HG03135 (cell line): ENCODE results near the gene EXOC2.
"Not testable (repeated sequence)": the region's sequence is repeated elsewhere in the genome, so short reads cannot be mapped to it uniquely, and the experiment has no call there.

Experiments used
- ATAC-seq: cut with Tn5 transposase; IDR thresholded peaks from one replicate; pipeline ENCODE4 v1.9.1; 2021; ENCODE audit warnings: mild to moderate bottlenecking, moderate library complexity; ENCODE audit not compliant: unreplicated experiment

EXOC2 gene

GRCh38 chr6:641225-641985, 51.5 kb downstream of the EXOC2 start:
- ATAC-seq: no peak

- ATAC-seq: no peak
These were observed 56.5 kb downstream of the EXOC2 start for GRCh38 chr6:636488-636887.

GRCh38 chr6:635233-635632, 57.7 kb downstream of the EXOC2 start:
- no peak for ATAC-seq

- no peak for ATAC-seq
These were observed 59.3 kb downstream of the EXOC2 start for GRCh38 chr6:633611-634010.

- ATAC-seq: no peak
These were observed 64.2 kb downstream of the EXOC2 start for GRCh38 chr6:628766-629165.

GRCh38 chr6:626236-626635, 66.7 kb downstream of the EXOC2 start:
- ATAC-seq: no peak

- ATAC-seq: no peak
These were observed 68.0 kb downstream of the EXOC2 start for GRCh38 chr6:624979-625378.

- no peak for ATAC-seq
These were observed 70.5 kb downstream of the EXOC2 start for GRCh38 chr6:622462-622861.

GRCh38 chr6:621931-622330, 71.0 kb downstream of the EXOC2 start:
- no peak for ATAC-seq

GRCh38 chr6:620950-621349, 72.0 kb downstream of the EXOC2 start:
- no peak for ATAC-seq

GRCh38 chr6:620166-620565, 72.8 kb downstream of the EXOC2 start:
- ATAC-seq: no peak

- no peak for ATAC-seq
These were observed 75.4 kb downstream of the EXOC2 start for GRCh38 chr6:617456-618100.

GRCh38 chr6:613981-614380, 79.0 kb downstream of the EXOC2 start:
- ATAC-seq: no peak

- ATAC-seq: no peak
These were observed 81.0 kb downstream of the EXOC2 start for GRCh38 chr6:611928-612327.

- no peak for ATAC-seq
These were observed 82.1 kb downstream of the EXOC2 start for GRCh38 chr6:610882-611281.

GRCh38 chr6:609905-610304, 83.0 kb downstream of the EXOC2 start:
- no peak for ATAC-seq

GRCh38 chr6:606829-607379, 86.0 kb downstream of the EXOC2 start:
- no peak for ATAC-seq

- ATAC-seq: not testable (repeated sequence)
These were observed 87.0 kb downstream of the EXOC2 start for GRCh38 chr6:605895-606294.

GRCh38 chr6:604579-604978, 88.4 kb downstream of the EXOC2 start:
- ATAC-seq: peak; percentile 67

GRCh38 chr6:603265-603664, 89.7 kb downstream of the EXOC2 start:
- no peak for ATAC-seq

GRCh38 chr6:599576-600448, 93.1 kb downstream of the EXOC2 start:
- ATAC-seq: no peak

- ATAC-seq: no peak
These were observed 99.1 kb downstream of the EXOC2 start for GRCh38 chr6:593907-594212.
